Breast epithelium (tissue), 4 donors: Measurements from ENCODE around the gene STAM. TPM values are rescaled to one million over a fixed set of nuclear protein-coding genes. Genes with fewer than 3 reads are reported as not detected.

ENCODE experiments used
- DNase-seq, 2 donors: peaks; one replicate each; pipeline ENCODE4 v3.0.0-alpha.2; 2019; ENCODE audit warnings: low spot score in 2 of 2
- H3K27ac ChIP-seq, 2 donors: fragments of 200-600 bp; sonication (generic) in 1 of 2; one replicate each; pipeline ENCODE4 v1.5.1; 2016 to 2019; ENCODE audit warnings: mild to moderate bottlenecking in 1 of 2
- H3K27me3 ChIP-seq, 2 donors: fragments of 200-600 bp; sonication (generic) in 1 of 2; one replicate each; pipeline versions ENCODE4 v1.5.1 to v1.6.0; 2017 to 2019; ENCODE audit warnings: control low read depth in 1 of 2, mild to moderate bottlenecking in 1 of 2
- H3K36me3 ChIP-seq: fragments of 200-600 bp; one replicate; pipeline ENCODE4 v1.5.1; 2019
- H3K4me1 ChIP-seq, 2 donors: fragments of 200-600 bp; sonication (generic); one replicate each; pipeline ENCODE4 v1.5.1; 2016 to 2019; ENCODE audit warnings: control low read depth in 1 of 2
- H3K4me3 ChIP-seq, 3 donors: fragments of 200-600 bp; sonication (generic); 1 replicate in 2 of 3; 2 replicates in 1 of 3; pipeline ENCODE4 v1.5.1; 2016 to 2019; ENCODE audit warnings: mild to moderate bottlenecking in 3 of 3, moderate library complexity in 2 of 3
- H3K9me3 ChIP-seq, 2 donors: fragments of 200-600 bp; sonication (generic) in 1 of 2; one replicate each; pipeline ENCODE4 v1.5.1; 2016 to 2019; ENCODE audit warnings: control low read depth in 1 of 2
- POLR2A ChIP-seq: fragments of 450-650 bp; IDR thresholded peaks from one replicate; pipeline ENCODE4 v1.6.1; 2016; ENCODE audit warnings: antibody characterized with exemption, mild to moderate bottlenecking, moderate library complexity
- POLR2AphosphoS5 ChIP-seq, 3 donors: sonication (generic); formaldehyde crosslinking; IDR thresholded peaks; one replicate each; pipeline ENCODE4 v1.6.1; 2017; ENCODE audit warnings: antibody characterized with exemption in 3 of 3
- intact Hi-C: fragments of 100-400 bp; cut with DNase I; formaldehyde crosslinking; loops from one replicate; pipeline ENCODE4 v1.15.1; 2023; ENCODE audit warnings: low total_unique reads
- total RNA-seq, 3 donors: library from RNA; depleted of rRNA; stranded (reverse); fragments of >200 nt; gene quantifications; one replicate each; pipeline ENCODE4 v1.1.0, GENCODE V29; 2016
- TF ChIP-seq, protein P1 (sequence below), 3 donors: fragments of 450-650 bp; IDR thresholded peaks; one replicate each; pipeline ENCODE4 v1.5.1; 2016 to 2017; ENCODE audit warnings: antibody characterized with exemption in 3 of 3, mild to moderate bottlenecking in 3 of 3, moderate library complexity in 3 of 3

Gene STAM
- total RNA-seq, 3 donors from 2014 or later, result 19.0 to 25.2 (median 22.7) TPM

GRCh38 chr10:17756557-17757217, 112.7 kb downstream of the STAM start:
- TF ChIP-seq, protein P1, sequence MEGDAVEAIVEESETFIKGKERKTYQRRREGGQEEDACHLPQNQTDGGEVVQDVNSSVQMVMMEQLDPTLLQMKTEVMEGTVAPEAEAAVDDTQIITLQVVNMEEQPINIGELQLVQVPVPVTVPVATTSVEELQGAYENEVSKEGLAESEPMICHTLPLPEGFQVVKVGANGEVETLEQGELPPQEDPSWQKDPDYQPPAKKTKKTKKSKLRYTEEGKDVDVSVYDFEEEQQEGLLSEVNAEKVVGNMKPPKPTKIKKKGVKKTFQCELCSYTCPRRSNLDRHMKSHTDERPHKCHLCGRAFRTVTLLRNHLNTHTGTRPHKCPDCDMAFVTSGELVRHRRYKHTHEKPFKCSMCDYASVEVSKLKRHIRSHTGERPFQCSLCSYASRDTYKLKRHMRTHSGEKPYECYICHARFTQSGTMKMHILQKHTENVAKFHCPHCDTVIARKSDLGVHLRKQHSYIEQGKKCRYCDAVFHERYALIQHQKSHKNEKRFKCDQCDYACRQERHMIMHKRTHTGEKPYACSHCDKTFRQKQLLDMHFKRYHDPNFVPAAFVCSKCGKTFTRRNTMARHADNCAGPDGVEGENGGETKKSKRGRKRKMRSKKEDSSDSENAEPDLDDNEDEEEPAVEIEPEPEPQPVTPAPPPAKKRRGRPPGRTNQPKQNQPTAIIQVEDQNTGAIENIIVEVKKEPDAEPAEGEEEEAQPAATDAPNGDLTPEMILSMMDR (IDR thresholded peaks at IDR 0.05), result no peak
- TF ChIP-seq POLR2A (no peak), POLR2AphosphoS5 (IDR thresholded peaks at IDR 0.05) (no peak)
- no peaks in the 10 kb centered on the region for H3K4me1 ChIP-seq

DNA sequence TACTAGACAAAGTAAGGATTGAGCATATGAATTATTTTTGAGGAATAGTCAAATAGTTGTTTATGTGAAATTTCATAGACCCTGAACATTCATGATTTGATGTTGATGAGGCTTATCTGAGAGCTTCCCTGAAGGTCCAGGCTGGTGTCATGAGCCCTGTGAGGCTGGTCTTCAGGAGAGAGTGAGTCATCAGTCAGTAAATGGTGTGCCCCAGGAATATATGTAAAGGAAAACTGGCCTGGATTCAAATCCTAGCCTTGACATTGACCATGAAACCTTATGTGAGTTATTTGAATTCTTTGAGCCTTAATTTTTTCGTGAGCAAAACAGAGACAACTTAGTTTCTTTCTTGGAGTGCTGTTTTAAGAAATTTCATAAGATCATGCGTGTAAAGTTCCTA, 114.2 kb downstream of the STAM start:
- Histone ChIP-seq H3K4me1 (no peaks in the 10 kb centered on the region), H3K36me3 (no peaks in the 10 kb centered on the region), H3K27me3 (no peaks in the 10 kb centered on the region), H3K4me3 (no peak overlapping the region), H3K9me3 (no peaks in the 10 kb centered on the region), H3K27ac (no peak overlapping the region)
- DNase-seq, result no peak
- TF ChIP-seq POLR2A, result no peak
- TF ChIP-seq, protein P1 (IDR thresholded peaks at IDR 0.05), result no peak
- no peak for TF ChIP-seq POLR2AphosphoS5 (IDR thresholded peaks at IDR 0.05)
- intact Hi-C loops, result no loop called here

More at GRCh38 chr10:17756557-17757217, 112.7 kb downstream of the STAM start:
- no peaks in the 10 kb centered on the region for H3K9me3 ChIP-seq
- H3K27me3 ChIP-seq, result no peaks in the 10 kb centered on the region
- no peak for DNase-seq
- H3K4me3 ChIP-seq, result peak overlapping the region in 1 of 3 donors; percentile 5
- H3K36me3 ChIP-seq, result no peaks in the 10 kb centered on the region
- intact Hi-C loops, result no loop called here
- H3K27ac ChIP-seq, result no peak overlapping the region

GRCh38 chr10:17758896-17759295, 114.9 kb downstream of the STAM start:
- TF ChIP-seq, protein P1 (IDR thresholded peaks at IDR 0.05), result no peak
- TF ChIP-seq POLR2A (no peak), POLR2AphosphoS5 (IDR thresholded peaks at IDR 0.05) (no peak)
- peak overlapping the region in 1 of 2 donors; percentile 40 for H3K27ac ChIP-seq
- intact Hi-C loops, result no loop called here
- H3K4me1 ChIP-seq, result no peaks in the 10 kb centered on the region
- no peaks in the 10 kb centered on the region for H3K9me3 ChIP-seq
- no peaks in the 10 kb centered on the region for H3K27me3 ChIP-seq
- DNase-seq, result no peak
- H3K4me3 ChIP-seq, result no peak overlapping the region
- no peaks in the 10 kb centered on the region for H3K36me3 ChIP-seq

GRCh38 chr10:17764142-17764541, 120.2 kb downstream of the STAM start:
- H3K9me3 ChIP-seq, result no peaks in the 10 kb centered on the region
- H3K27me3 ChIP-seq, result no peaks in the 10 kb centered on the region
- intact Hi-C loops, result no loop called here
- H3K36me3 ChIP-seq, result no peaks in the 10 kb centered on the region
- no peak overlapping the region for H3K4me3 ChIP-seq
- H3K27ac ChIP-seq, result no peak overlapping the region
- TF ChIP-seq, protein P1 (IDR thresholded peaks at IDR 0.05), result no peak
- TF ChIP-seq POLR2AphosphoS5 (IDR thresholded peaks at IDR 0.05) (no peak), POLR2A (no peak)
- DNase-seq, result no peak
- H3K4me1 ChIP-seq, result no peaks in the 10 kb centered on the region

- intact Hi-C loops, result no loop called here
- no peaks in the 10 kb centered on the region for H3K4me1 ChIP-seq
- no peaks in the 10 kb centered on the region for H3K36me3 ChIP-seq
- H3K4me3 ChIP-seq, result no peak overlapping the region
- no peak overlapping the region for H3K27ac ChIP-seq
- no peaks in the 10 kb centered on the region for H3K27me3 ChIP-seq
- no peaks in the 10 kb centered on the region for H3K9me3 ChIP-seq
- TF ChIP-seq POLR2A, result no peak
- no peak for TF ChIP-seq POLR2AphosphoS5 (IDR thresholded peaks at IDR 0.05)
- TF ChIP-seq, protein P1 (IDR thresholded peaks at IDR 0.05), result no peak
- no peak for DNase-seq
Observed at GRCh38 chr10:17765602-17766001, 121.7 kb downstream of the STAM start.

Other genes with a start within 250 kb of the STAM start
- 10 to 100 TPM in 2 of 3 donors, 1 to 10 TPM in 1; 1.3 to 32.1 (median 18.4) TPM for gene ST8SIA6, start 189.6 kb upstream of the STAM start, total RNA-seq
- 10 to 100 TPM; 13.1 to 60.3 (median 13.2) TPM for gene HACD1, start 26.8 kb upstream of the STAM start, total RNA-seq
- gene TMEM236, start 108.0 kb downstream of the STAM start, total RNA-seq, result 1 to 10 TPM in 1 of 3 donors, under 1 TPM in 2; 0.59 to 2.9 (median 0.66) TPM
- 100 to 1,000 TPM in 1 of 3 donors, 10 to 100 TPM in 2; 13.8 to 197 (median 29.3) TPM for gene MRC1, start 165.2 kb downstream of the STAM start, total RNA-seq